ENCODE data around the gene ATRX. TPM values are rescaled to one million over a fixed set of nuclear protein-coding genes. Genes with fewer than 3 reads are reported as not detected.

Gene ATRX
- total and polyA plus RNA-seq, 2 of the 8 experiments (the other 6 are each of a cell fraction or from before 2014, with no cell fraction given): 28.4 to 97.8 TPM

DNA sequence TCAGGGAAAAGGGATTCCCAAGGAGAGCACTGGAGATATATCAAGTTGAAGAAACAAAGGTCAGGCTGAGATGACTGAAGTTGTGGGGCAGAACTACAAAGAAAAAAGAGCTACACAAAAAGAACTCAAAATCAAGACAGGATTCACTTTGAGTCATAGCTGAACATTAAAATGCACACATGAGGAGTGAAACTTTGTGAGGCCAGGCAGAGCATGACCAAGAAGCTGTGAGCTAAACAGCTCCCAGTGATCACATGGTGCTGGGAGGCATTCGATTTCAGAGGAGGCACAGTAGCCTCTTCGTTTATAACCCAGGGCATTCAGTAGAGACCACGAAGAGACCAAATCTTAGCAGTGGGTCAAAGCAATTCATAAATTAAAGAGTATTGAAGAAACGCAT lies 145.3 kb downstream of the ATRX start:
- WGBS, 2 experiments (ENCODE audit: extremely low coverage in 1 of 2, insufficient coverage in 1 of 2, insufficient read length in 1 of 2, insufficient replicate concordance in 2 of 2, low coverage in 1 of 2, low lambda C conversion rate in 2 of 2, missing lambda C conversion rate in 1 of 2): 84% methylated on average over 4 of the region's 4 CpGs; no CpG with 5 or more reads in 1 of the 2 experiments
- H4K91ac ChIP-seq (replicated peaks; ENCODE audit: insufficient read length, low read length): no peak overlapping the region
- H3K9ac ChIP-seq (replicated peaks in 1 of 4; ENCODE audit: extremely low read depth in 1 of 4, low read depth in 3 of 4, low read length in 3 of 4): no peak overlapping the region
- no peak overlapping the region for H3K4ac ChIP-seq (replicated peaks; ENCODE audit: insufficient read length, low read depth, low read length)
- peaks cover 0 to 4% of the 10 kb centered on the region in 2 experiments; a peak in 1 of 4 replicates for H3K79me2 ChIP-seq (ENCODE audit: control insufficient read depth in 1 of 2, insufficient read depth in 2 of 2, low read length in 2 of 2)
- H2BK15ac ChIP-seq (ENCODE audit: low read length): no peak overlapping the region
- no peak overlapping the region for H4K8ac ChIP-seq (ENCODE audit: extremely low read depth, insufficient read depth, low read length)
- H2AFZ ChIP-seq (ENCODE audit: low read length): no peak overlapping the region
- H3K79me1 ChIP-seq (ENCODE audit: low read depth, low read length): no peaks in the 10 kb centered on the region
- DNase-seq (ENCODE audit: low read depth in 1 of 2, low spot score in 2 of 2) (no peak), FAIRE-seq (no peak)
- H3K9me3 ChIP-seq (ENCODE audit: insufficient read depth in 2 of 2, low read depth in 1 of 2, low read length in 1 of 2): no peaks in the 10 kb centered on the region
- no peak overlapping the region for H3K18ac ChIP-seq (ENCODE audit: extremely low read depth, low read length)
- no peak overlapping the region for H3K23ac ChIP-seq (ENCODE audit: insufficient read length)
- H3K4me1 ChIP-seq (replicated peaks in 1 of 4; ENCODE audit: control insufficient read depth in 3 of 4, insufficient read depth in 4 of 4, low read length in 3 of 4): no peaks in the 10 kb centered on the region
- no peak overlapping the region for H3K4me3 ChIP-seq (ENCODE audit: extremely low read depth in 1 of 4, insufficient read depth in 2 of 4, low read depth in 3 of 4, low read length in 4 of 4)
- ChIA-PET CTCF (ENCODE audit: partially characterized antibody) (no interaction called here), POLR2A (ENCODE audit: partially characterized antibody) (no interaction called here)
- peaks cover 0 to 10% (median 2%) of the 10 kb centered on the region in 4 experiments; a peak in 3 of 8 replicates for H3K36me3 ChIP-seq (ENCODE audit: control insufficient read depth in 2 of 4, insufficient read depth in 4 of 4, low read length in 3 of 4)
- no peak overlapping the region for H2BK20ac ChIP-seq (ENCODE audit: low read length)
- no peak overlapping the region for H3K4me2 ChIP-seq (ENCODE audit: insufficient read depth in 1 of 2, low read depth in 2 of 2, low read length in 2 of 2)
- no peak overlapping the region for H3K27ac ChIP-seq (ENCODE audit: low read depth, low read length)
- TF ChIP-seq KDM5A (IDR thresholded peaks at IDR 0.05; ENCODE audit: low read length): no peak
- TF ChIP-seq POU5F1 (IDR thresholded peaks at IDR 0.05; ENCODE audit: low read depth, low read length): no peak
- TF ChIP-seq SP4 (IDR thresholded peaks at IDR 0.05; ENCODE audit: low read length): no peak
- no peak for TF ChIP-seq RNF2 (IDR thresholded peaks at IDR 0.05; ENCODE audit: borderline replicate concordance, low read depth, low read length, missing control alignments, poor library complexity, severe bottlenecking)
- TF ChIP-seq SUZ12 (IDR thresholded peaks at IDR 0.05; ENCODE audit: low read length): no peak
- TF ChIP-seq NANOG (IDR thresholded peaks at IDR 0.05; ENCODE audit: insufficient read depth, low read depth, low read length, poor library complexity, severe bottlenecking): no peak
- TF ChIP-seq KDM4A (IDR thresholded peaks at IDR 0.05; ENCODE audit: low read depth, low read length, severe bottlenecking): no peak
- TF ChIP-seq CREB1 (IDR thresholded peaks at IDR 0.05): no peak
- TF ChIP-seq CHD2 (IDR thresholded peaks at IDR 0.05; ENCODE audit: low read length): no peak
- TF ChIP-seq POLR2A (IDR thresholded peaks at IDR 0.05; ENCODE audit: control extremely low read depth in 1 of 2, low read depth in 2 of 2, low read length in 2 of 2): no peak
- no peak for TF ChIP-seq RBBP5 (IDR thresholded peaks at IDR 0.05; ENCODE audit: borderline replicate concordance, low read depth, low read length)
- TF ChIP-seq SIRT6 (IDR thresholded peaks at IDR 0.05; ENCODE audit: low read length): no peak
- no peak for TF ChIP-seq ZNF274 (IDR thresholded peaks at IDR 0.05; ENCODE audit: borderline replicate concordance, extremely low read depth, low read length)
- TF ChIP-seq RAD21 (IDR thresholded peaks at IDR 0.05 in 1 of 2, conservative IDR thresholded peaks at IDR 0.05 in 1 of 2; ENCODE audit: low read depth in 2 of 2, low read length in 2 of 2): no peak
- no peak for TF ChIP-seq SAP30 (IDR thresholded peaks at IDR 0.05; ENCODE audit: insufficient read depth, insufficient replicate concordance, low read length)
- H3K27me3 ChIP-seq (replicated peaks in 1 of 4; ENCODE audit: control insufficient read depth in 3 of 4, extremely low read depth in 1 of 4, insufficient read depth in 3 of 4, low read length in 3 of 4): no peaks in the 10 kb centered on the region
- H2AK5ac ChIP-seq (ENCODE audit: low read depth, low read length): no peak overlapping the region
- H3K23me2 ChIP-seq (ENCODE audit: low read depth, low read length): no peaks in the 10 kb centered on the region
- no peak overlapping the region for H2BK12ac ChIP-seq (ENCODE audit: low read depth, low read length)
- H3K14ac ChIP-seq (ENCODE audit: insufficient read length): no peak overlapping the region
- no peak overlapping the region for H2BK120ac ChIP-seq (replicated peaks; ENCODE audit: low read depth, low read length)
- no peak overlapping the region for H2BK5ac ChIP-seq (ENCODE audit: low read depth, low read length)
- H4K20me1 ChIP-seq (replicated peaks in 1 of 2; ENCODE audit: control insufficient read depth in 1 of 2, insufficient read depth in 2 of 2, low read length in 2 of 2): no peaks in the 10 kb centered on the region
- H3K56ac ChIP-seq (replicated peaks; ENCODE audit: insufficient read length, low read depth, low read length): no peak overlapping the region
- no peak overlapping the region for H4K5ac ChIP-seq (ENCODE audit: insufficient read length, low read depth, low read length)

Measured in H1 (cell line).